SK-N-SH (cell line): ENCODE results near the gene ERC2.

ENCODE experiments used
- CHD2 ChIP-seq: fragments of 150-350 bp; IDR thresholded peaks from 2 replicates; pipeline ENCODE4 v1.6.1; 2018; ENCODE audit warnings: low read length; ENCODE audit not compliant: partially characterized antibody
- CTCF ChIP-seq: fragments of 200-600 bp; sonication (generic); IDR thresholded peaks from 2 replicates; pipeline ENCODE4 v1.6.1; 2017; ENCODE audit warnings: antibody characterized with exemption, mild to moderate bottlenecking, moderate library complexity
- GATA2 ChIP-seq: sonication (generic); formaldehyde crosslinking; IDR thresholded peaks from 2 replicates; pipeline ENCODE4 v1.5.0; 2020; ENCODE audit warnings: mild to moderate bottlenecking, missing genetic modification reagents
- IRF3 ChIP-seq: fragments of 150-350 bp; IDR thresholded peaks from 2 replicates; pipeline ENCODE4 v1.6.1; 2016; ENCODE audit warnings: mild to moderate bottlenecking, low read depth, low read length
- NFIC ChIP-seq: IDR thresholded peaks from 2 replicates; pipeline ENCODE4 v1.4.0; 2012; ENCODE audit warnings: borderline replicate concordance
- POLR2AphosphoS5 ChIP-seq: IDR thresholded peaks from 2 replicates; pipeline ENCODE4 v1.6.1; 2012; ENCODE audit warnings: low read depth, low read length
- REST ChIP-seq: IDR thresholded peaks from 2 replicates; pipeline ENCODE4 v1.6.1; 2012; ENCODE audit warnings: mild to moderate bottlenecking, low read depth, low read length, moderate library complexity
- RFX5 ChIP-seq: IDR thresholded peaks from 2 replicates; pipeline ENCODE4 v1.6.1; 2012; ENCODE audit warnings: mild to moderate bottlenecking, improper control_type of control experiment, low read length
- SIN3A ChIP-seq: IDR thresholded peaks from 2 replicates; pipeline ENCODE4 v1.6.1; 2012; ENCODE audit warnings: low read depth, mild to moderate bottlenecking, low read length, moderate library complexity, borderline replicate concordance
- USF2 ChIP-seq: fragments of 150-350 bp; IDR thresholded peaks from 2 replicates; pipeline ENCODE4 v1.6.1; 2017; ENCODE audit warnings: antibody characterized with exemption, low read length, low read depth, borderline replicate concordance

- TF ChIP-seq CTCF = no peak
- TF ChIP-seq RFX5 = no peak
- no peak for TF ChIP-seq POLR2AphosphoS5
- TF ChIP-seq NFIC = no peak; the same call in 1 of the 2 replicates
- no peak for TF ChIP-seq REST
- TF ChIP-seq CHD2 = no peak
- TF ChIP-seq IRF3 = no peak
- no peak for TF ChIP-seq USF2
- TF ChIP-seq SIN3A = no peak
- TF ChIP-seq GATA2 (CRISPR knock-in tag) = no peak
Observed at GRCh38 chr3:55704521-55704920, 763.7 kb downstream of the ERC2 start.
